ENCODE data around the gene DNAJC15.

Gene DNAJC15

DNA sequence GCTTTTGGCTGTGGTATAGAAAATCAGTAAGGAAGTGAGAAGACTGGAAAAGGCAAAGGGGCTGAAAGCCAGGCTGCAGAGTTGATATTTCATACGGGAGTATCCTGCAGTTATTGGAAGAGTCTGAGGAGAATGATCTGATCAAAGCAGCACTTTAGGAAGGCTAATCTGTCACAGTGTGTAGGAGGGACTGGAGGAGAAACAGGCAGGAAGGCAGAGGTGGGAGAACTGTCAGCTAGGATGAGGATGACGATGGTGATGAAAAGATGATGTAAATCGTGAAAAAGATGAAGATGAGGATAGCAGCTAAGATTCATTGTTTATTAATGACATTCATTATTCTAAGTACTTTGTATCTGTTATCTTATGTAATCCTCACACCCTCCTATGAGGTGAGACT lies 123.0 kb downstream of the DNAJC15 start:
- Histone ChIP-seq H3K4me3 (ENCODE audit: low read depth in 1 of 2, low read length in 2 of 2) (no peak overlapping the region), H3K9me3 (ENCODE audit: low read length) (no peaks in the 10 kb centered on the region), H3K27me3 (ENCODE audit: control insufficient read depth in 1 of 2, insufficient read depth in 2 of 2, low read length in 2 of 2) (no peaks in the 10 kb centered on the region)

DNA sequence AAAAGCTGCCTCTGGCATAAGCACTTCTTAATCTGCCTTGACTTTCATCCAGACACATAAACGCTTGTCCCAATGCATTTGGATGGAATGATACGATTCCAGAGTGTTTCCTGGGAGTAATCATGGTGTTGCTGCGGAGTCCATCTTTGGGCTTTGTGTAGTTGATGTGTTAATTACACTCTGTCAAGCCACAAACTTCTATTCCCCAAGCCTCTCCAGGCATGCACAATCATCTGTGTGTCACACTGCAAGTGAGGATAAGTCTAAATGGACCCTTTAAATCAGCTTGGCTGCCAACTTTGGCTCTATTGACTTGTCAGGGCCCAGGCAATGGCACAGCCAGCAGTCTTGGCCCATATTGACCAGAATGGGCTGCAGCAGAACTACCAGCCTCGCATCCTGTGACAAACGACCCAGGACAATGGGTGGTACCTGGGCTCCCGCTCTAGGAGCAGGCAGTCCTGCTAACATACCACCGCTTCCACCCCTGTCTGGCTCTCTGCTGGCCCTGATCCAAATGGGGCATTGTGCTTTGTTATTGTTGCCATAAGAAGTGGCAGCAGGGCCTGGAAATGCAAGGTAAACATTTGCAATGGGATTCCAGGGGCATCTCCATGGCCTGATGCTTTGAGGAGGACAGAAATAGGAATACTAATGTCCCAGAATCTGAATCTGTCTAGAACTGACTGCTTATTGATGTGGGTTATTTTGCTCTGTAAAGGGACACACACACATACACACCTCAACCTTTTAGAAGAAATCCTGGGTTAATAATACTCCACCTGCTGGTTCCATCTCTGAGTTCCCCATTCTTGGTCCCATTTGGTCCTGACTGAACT lies 127.2 kb downstream of the DNAJC15 start:
- Histone ChIP-seq H3K36me3 (ENCODE audit: insufficient read depth, low read length) (no peaks in the 10 kb centered on the region), H3K9me3 (ENCODE audit: low read length) (no peaks in the 10 kb centered on the region), H3K4me1 (ENCODE audit: insufficient read depth, low read length) (no peaks in the 10 kb centered on the region), H3K9ac (ENCODE audit: low read length) (no peak overlapping the region), H3K4me3 (ENCODE audit: low read depth in 1 of 2, low read length in 2 of 2) (no peak overlapping the region), H3K27ac (ENCODE audit: low read depth, low read length) (no peak overlapping the region), H3K27me3 (ENCODE audit: control insufficient read depth in 1 of 2, insufficient read depth in 2 of 2, low read length in 2 of 2) (no peaks in the 10 kb centered on the region)

More for the DNA sequence above, 123.0 kb downstream of the DNAJC15 start:
- H3K4me1 ChIP-seq (ENCODE audit: insufficient read depth, low read length): no peaks in the 10 kb centered on the region
- no peak overlapping the region for H3K9ac ChIP-seq (ENCODE audit: low read length)
- H3K36me3 ChIP-seq (ENCODE audit: insufficient read depth, low read length): no peaks in the 10 kb centered on the region
- no peak overlapping the region for H3K27ac ChIP-seq (ENCODE audit: low read depth, low read length)

DNA sequence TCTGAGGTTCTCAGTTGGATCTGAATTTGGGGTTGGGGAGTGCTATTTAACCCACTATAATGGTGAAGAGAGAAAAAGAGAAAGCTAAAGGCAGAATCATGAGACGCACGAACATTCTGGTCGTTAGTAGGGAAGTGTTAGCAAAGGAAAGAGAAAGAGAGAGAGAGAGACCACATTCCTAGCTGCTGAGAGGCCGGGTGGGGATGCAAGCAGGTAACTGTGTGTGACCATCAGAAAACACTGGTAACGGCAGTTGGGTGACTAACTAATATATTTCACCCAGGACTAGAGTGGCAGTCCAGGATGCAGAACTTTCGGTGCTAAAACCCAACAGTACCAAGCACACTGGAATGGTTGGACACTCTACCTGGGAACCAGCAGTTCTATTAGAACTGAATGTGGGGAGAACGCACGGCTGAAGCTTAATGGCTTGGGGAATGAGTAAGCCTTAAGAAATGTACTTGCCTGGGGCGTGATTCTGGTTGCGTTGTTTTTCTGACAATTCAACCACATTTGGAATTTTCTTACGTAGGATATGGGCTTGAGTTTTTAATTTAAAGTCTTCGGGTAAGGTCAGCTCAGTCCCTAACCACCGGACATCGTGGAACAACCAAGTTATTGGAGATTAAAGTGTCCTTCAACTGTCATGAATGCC lies 130.2 kb downstream of the DNAJC15 start:
- no peaks in the 10 kb centered on the region for H3K36me3 ChIP-seq (ENCODE audit: insufficient read depth, low read length)
- no peak overlapping the region for H3K4me3 ChIP-seq (ENCODE audit: low read depth in 1 of 2, low read length in 2 of 2)

DNA sequence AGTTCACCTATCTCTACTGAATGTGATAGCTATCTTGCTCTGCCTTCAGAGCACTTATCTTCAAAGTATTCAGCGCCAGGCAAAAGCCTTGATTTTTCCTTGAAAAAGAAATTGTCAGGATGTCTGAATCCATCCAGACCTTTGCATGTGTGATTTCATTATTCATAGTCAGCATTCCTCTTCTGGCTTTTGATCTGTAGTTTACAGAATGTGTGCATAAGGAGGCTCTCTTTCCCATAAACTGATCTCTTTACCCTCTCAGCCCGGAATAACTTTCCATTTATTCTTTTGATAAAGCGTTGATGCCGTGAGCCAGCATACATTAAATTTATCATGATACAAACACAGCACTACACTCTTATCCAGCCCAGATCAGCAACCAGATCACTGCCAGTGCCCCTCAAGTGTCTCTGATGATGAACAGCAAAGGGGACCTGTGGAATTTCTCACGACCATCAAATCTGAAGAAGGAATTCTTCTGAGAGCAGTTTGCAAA lies 130.8 kb downstream of the DNAJC15 start:
- H3K4me3 ChIP-seq (ENCODE audit: low read depth in 1 of 2, low read length in 2 of 2): no peak overlapping the region
- no peak overlapping the region for H3K27ac ChIP-seq (ENCODE audit: low read depth, low read length)
- no peaks in the 10 kb centered on the region for H3K36me3 ChIP-seq (ENCODE audit: insufficient read depth, low read length)
- no peaks in the 10 kb centered on the region for H3K4me1 ChIP-seq (ENCODE audit: insufficient read depth, low read length)
- H3K9ac ChIP-seq (ENCODE audit: low read length): no peak overlapping the region
- no peaks in the 10 kb centered on the region for H3K9me3 ChIP-seq (ENCODE audit: low read length)
- no peaks in the 10 kb centered on the region for H3K27me3 ChIP-seq (ENCODE audit: control insufficient read depth in 1 of 2, insufficient read depth in 2 of 2, low read length in 2 of 2)

More for the DNA sequence above, 130.2 kb downstream of the DNAJC15 start:
- H3K9ac ChIP-seq (ENCODE audit: low read length): no peak overlapping the region
- no peaks in the 10 kb centered on the region for H3K4me1 ChIP-seq (ENCODE audit: insufficient read depth, low read length)
- no peaks in the 10 kb centered on the region for H3K9me3 ChIP-seq (ENCODE audit: low read length)
- no peaks in the 10 kb centered on the region for H3K27me3 ChIP-seq (ENCODE audit: control insufficient read depth in 1 of 2, insufficient read depth in 2 of 2, low read length in 2 of 2)
- no peak overlapping the region for H3K27ac ChIP-seq (ENCODE audit: low read depth, low read length)

DNA sequence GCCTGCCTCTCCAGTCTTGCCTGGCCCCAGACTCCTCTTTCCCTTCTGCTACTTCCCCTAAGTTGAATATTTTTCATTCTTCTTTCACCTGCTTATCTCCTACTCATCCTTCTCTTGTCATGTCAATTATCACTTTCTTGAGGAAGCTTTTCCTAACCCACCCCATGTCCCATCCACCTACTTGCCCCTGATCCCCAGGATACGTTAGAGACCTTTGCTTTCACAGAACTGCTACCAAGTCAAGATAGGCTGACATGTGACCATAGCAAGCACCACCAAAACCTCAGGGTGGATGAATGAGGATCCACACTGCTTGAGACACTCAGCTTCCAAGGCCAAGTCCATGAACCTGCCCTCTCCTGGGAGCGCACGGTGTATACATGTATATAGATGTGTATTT lies 131.5 kb downstream of the DNAJC15 start:
- Histone ChIP-seq H3K9ac (ENCODE audit: low read length) (no peak overlapping the region), H3K4me3 (ENCODE audit: low read depth in 1 of 2, low read length in 2 of 2) (no peak overlapping the region), H3K27me3 (ENCODE audit: control insufficient read depth in 1 of 2, insufficient read depth in 2 of 2, low read length in 2 of 2) (no peaks in the 10 kb centered on the region), H3K27ac (ENCODE audit: low read depth, low read length) (no peak overlapping the region), H3K9me3 (ENCODE audit: low read length) (no peaks in the 10 kb centered on the region), H3K4me1 (ENCODE audit: insufficient read depth, low read length) (no peaks in the 10 kb centered on the region), H3K36me3 (ENCODE audit: insufficient read depth, low read length) (no peaks in the 10 kb centered on the region)

DNA sequence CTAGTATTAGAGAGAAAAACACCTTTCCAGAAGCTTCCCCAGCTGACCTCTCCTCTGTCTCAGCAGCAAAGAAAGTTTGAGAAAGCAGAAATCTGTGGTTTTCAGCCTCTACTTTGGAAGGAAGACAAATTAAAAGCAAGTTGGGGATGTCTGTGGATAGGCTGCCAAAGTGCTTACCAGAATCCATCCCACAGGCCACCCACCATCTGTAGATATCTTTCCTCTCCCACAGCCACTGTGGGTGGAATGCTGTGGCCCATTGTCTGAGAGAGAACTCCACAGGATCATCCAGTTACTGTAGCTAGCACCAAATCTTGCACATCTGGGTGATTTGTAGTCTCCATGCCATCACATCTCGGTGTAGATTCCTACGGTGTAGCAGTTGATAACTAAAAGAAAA lies 133.5 kb downstream of the DNAJC15 start:
- H3K27me3 ChIP-seq (ENCODE audit: control insufficient read depth in 1 of 2, insufficient read depth in 2 of 2, low read length in 2 of 2): no peaks in the 10 kb centered on the region
- no peaks in the 10 kb centered on the region for H3K9me3 ChIP-seq (ENCODE audit: low read length)
- no peak overlapping the region for H3K9ac ChIP-seq (ENCODE audit: low read length)
- no peaks in the 10 kb centered on the region for H3K36me3 ChIP-seq (ENCODE audit: insufficient read depth, low read length)
- no peak overlapping the region for H3K27ac ChIP-seq (ENCODE audit: low read depth, low read length)
- H3K4me3 ChIP-seq (ENCODE audit: low read depth in 1 of 2, low read length in 2 of 2): no peak overlapping the region
- H3K4me1 ChIP-seq (ENCODE audit: insufficient read depth, low read length): no peaks in the 10 kb centered on the region

DNA sequence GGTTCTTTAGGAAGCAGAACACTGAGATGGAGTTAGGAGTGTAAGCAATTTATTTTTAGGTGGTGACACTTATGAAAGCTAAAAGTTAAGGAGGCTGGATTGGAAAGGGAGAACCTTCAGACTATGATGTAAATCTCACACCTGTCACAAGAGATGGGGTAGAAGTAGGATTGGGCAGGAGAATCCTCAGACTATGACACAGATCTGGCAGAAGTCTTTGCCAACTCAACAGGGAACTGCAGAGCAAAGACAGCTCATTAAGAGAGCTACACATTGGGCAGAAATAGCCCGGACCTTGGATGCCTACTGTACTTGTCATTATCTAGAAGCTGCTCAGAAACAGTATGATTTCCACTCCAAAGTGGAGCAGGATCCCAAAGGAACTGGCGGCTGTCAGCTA lies 134.4 kb downstream of the DNAJC15 start:
- Histone ChIP-seq H3K4me1 (ENCODE audit: insufficient read depth, low read length) (no peaks in the 10 kb centered on the region), H3K27me3 (ENCODE audit: control insufficient read depth in 1 of 2, insufficient read depth in 2 of 2, low read length in 2 of 2) (no peaks in the 10 kb centered on the region), H3K36me3 (ENCODE audit: insufficient read depth, low read length) (no peaks in the 10 kb centered on the region), H3K9ac (ENCODE audit: low read length) (no peak overlapping the region), H3K4me3 (ENCODE audit: low read depth in 1 of 2, low read length in 2 of 2) (no peak overlapping the region), H3K9me3 (ENCODE audit: low read length) (no peaks in the 10 kb centered on the region), H3K27ac (ENCODE audit: low read depth, low read length) (no peak overlapping the region)

DNA sequence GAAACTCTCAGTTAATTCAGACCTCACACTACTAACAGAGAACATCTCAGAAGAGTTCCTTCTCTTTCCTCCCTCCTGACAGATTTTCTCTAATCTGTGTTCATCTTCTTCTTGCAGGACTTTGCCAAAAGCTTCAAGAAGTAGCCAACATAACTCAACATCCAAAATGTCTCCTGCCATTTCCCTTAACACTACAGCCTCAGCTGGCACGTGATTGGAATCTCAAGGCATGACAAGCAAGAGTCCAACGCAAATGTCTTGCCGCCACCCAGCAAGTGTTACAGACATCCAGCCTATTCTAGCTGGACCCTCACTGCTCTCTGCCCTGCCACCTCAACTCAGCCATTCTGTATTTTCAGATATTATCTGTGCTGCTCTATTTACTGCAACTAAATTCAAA lies 135.1 kb downstream of the DNAJC15 start:
- no peaks in the 10 kb centered on the region for H3K4me1 ChIP-seq (ENCODE audit: insufficient read depth, low read length)
- H3K9me3 ChIP-seq (ENCODE audit: low read length): no peaks in the 10 kb centered on the region
- no peaks in the 10 kb centered on the region for H3K27me3 ChIP-seq (ENCODE audit: control insufficient read depth in 1 of 2, insufficient read depth in 2 of 2, low read length in 2 of 2)
- no peak overlapping the region for H3K27ac ChIP-seq (ENCODE audit: low read depth, low read length)
- H3K9ac ChIP-seq (ENCODE audit: low read length): no peak overlapping the region
- H3K36me3 ChIP-seq (ENCODE audit: insufficient read depth, low read length): no peaks in the 10 kb centered on the region
- no peak overlapping the region for H3K4me3 ChIP-seq (ENCODE audit: low read depth in 1 of 2, low read length in 2 of 2)

DNA sequence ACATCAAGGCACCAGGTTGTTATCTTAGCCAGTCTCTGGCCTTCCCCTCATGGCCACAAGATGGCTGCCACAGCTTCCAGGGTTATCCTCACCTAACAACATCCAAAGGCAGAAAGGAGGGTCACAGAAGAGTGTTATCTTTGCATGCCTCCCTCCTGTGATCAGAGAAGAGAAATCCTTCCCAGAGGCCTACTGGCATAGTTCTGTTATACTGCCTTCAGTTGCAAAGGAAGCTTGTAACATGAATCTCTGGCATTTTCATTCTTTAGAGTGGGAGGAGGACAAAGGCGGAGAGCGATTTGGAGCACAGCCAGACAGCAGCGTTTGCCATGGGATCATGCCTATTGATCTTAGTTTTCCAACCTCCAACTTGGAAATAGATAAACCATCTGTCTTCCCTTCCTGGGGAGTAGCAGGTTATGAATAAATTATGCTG lies 135.7 kb downstream of the DNAJC15 start:
- H3K27ac ChIP-seq (ENCODE audit: low read depth, low read length): no peak overlapping the region
- no peaks in the 10 kb centered on the region for H3K36me3 ChIP-seq (ENCODE audit: insufficient read depth, low read length)
- H3K9ac ChIP-seq (ENCODE audit: low read length): no peak overlapping the region
- no peak overlapping the region for H3K4me3 ChIP-seq (ENCODE audit: low read depth in 1 of 2, low read length in 2 of 2)
- H3K27me3 ChIP-seq (ENCODE audit: control insufficient read depth in 1 of 2, insufficient read depth in 2 of 2, low read length in 2 of 2): no peaks in the 10 kb centered on the region
- H3K4me1 ChIP-seq (ENCODE audit: insufficient read depth, low read length): no peaks in the 10 kb centered on the region
- no peaks in the 10 kb centered on the region for H3K9me3 ChIP-seq (ENCODE audit: low read length)
